DMS 273 (cell line): ENCODE data around the gene GGA2.
"Not testable (repeated sequence)": the region's sequence is repeated elsewhere in the genome, so short reads cannot be mapped to it uniquely, and the experiment has no call there.

Source experiments
- DNase-seq: peaks from one replicate; lab custom pipeline; 2025; ENCODE audit not compliant: unreplicated experiment; lab: John Stamatoyannopoulos, UW

Gene GGA2

GRCh38 chr16:23523876-23524385, 13.6 kb upstream of the GGA2 start:
- DNase-seq = no peak

GRCh38 chr16:23523321-23523720, 13.0 kb upstream of the GGA2 start:
- no peak for DNase-seq

- DNase-seq = no peak
Observed at GRCh38 chr16:23521965-23522364, 11.7 kb upstream of the GGA2 start.

- no peak for DNase-seq
Observed at GRCh38 chr16:23521037-23521743, 10.9 kb upstream of the GGA2 start.

DNA sequence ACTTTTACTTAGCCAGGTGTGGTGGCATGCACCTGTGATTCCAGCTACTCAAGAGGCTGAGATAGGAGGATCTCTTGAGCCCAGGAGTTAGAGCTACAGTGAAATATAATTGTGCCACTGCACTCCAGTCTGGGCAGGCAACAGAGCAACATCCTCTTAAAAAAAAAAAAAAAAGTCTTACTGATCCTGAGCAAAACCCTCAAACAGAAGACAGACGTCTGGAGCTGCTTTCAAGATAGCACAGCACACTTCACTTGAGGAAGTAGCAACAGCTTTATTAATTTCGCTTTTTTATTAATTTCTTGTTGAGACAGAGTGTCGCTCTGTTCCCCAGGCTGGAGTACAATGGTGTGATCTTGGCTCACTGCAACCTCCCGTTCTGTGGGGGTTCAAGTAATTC, 10.2 kb upstream of the GGA2 start:
- no peak for DNase-seq

DNA sequence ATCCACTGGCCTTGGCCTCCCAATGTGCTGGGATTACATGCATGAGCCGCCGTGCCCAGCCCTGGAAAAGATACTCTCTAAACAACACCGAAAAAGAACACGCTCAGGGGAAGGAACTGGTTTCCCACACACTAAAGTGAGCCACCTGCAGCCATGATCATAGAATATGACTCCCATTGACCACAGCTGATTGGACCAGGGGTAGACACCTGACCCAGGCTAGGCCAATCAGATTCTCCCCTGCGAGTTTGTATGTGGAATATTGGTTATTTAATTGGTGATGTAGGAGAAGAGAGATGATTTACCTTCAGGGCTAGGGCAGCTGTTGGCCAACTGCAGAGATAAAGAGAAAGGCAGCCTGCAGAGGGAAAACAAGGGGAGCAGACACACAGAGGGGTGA, 9.0 kb upstream of the GGA2 start:
- DNase-seq = peak; percentile 32

DNA sequence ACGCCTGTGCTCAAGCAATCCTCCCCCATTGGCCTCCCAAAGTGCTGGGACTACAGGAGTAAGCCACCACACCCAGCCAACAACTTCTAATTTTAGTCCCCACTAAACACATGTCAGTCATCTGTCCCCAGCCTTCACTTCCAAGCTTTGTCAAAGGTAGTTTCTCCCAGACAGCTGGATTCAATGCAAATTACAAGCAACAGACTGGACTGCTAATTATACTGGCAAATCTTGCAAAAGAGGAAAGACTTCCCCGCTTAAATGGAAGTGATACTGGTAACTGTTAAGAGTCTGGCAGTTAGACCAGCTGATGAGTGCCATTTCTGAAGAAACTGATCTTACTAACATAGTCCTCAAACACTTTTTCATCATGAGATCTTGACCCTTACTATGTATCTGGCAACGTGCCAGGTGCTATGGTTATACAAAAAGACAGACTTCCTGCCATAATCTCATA, 8.2 kb upstream of the GGA2 start:
- DNase-seq = peak; percentile 73

DNA sequence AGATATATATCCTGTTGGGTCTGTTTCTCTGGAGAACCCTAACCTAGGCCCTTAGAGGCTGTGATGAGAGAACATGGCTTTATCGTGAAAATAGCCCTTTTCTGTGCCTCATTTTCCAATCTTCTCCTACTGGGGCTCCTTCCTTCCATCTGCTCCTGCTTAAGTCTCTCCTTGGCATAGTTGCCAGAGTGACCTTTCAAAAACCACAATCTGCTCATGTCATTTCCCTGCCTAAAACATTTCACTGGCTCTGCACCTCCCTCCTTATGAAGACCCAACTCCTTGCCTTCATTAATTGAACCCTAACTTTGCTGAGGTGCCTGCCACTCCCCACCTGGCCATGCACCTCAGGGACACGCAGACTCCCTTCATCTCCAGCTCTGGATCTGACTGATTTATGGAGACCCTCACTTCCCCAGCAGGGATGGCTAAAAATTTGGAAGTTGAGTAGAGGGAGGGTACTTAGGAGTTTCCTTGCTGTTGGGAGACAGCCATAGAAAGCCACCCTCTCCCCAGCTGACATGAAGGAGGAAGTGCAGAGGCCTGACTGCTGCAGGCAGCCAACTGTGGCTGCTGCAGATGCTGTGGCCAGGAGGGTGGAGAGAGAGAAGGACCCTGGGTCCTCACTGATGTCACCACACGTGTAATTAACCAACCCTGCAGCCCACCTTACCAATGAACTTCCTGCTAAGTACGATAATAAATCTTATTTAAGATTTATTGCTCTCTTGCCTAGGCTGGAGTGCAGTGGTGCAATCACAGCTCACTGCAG, 6.3 kb upstream of the GGA2 start:
- DNase-seq = no peak

GRCh38 chr16:23515881-23516280, 5.6 kb upstream of the GGA2 start:
- no peak for DNase-seq

GRCh38 chr16:23514381-23515152, 4.3 kb upstream of the GGA2 start:
- no peak for DNase-seq

DNA sequence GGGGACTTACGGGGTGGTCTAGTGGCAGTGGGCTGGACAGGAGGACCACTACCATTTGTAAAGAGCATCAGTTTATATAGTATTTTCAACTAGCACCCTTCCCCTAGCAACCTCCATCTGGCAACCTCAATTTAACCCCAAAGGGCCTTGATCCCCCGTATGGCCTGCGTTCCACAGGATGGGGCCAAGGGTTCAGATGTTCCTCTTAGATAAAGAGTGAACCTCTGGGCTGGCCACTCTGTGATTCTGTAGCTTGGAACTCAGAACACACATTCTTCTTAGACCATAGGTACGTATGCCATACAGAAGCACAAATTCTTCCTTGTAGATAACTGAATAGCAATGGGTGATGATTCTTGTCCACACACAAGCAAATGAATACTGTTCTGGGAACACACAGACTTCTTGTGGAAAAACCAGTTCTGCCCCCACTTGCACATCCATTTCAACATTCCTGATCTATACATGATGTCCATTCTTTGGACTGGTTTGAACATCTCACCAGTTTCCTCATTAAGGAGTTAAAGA, 1.9 kb upstream of the GGA2 start:
- DNase-seq = no peak

DNA sequence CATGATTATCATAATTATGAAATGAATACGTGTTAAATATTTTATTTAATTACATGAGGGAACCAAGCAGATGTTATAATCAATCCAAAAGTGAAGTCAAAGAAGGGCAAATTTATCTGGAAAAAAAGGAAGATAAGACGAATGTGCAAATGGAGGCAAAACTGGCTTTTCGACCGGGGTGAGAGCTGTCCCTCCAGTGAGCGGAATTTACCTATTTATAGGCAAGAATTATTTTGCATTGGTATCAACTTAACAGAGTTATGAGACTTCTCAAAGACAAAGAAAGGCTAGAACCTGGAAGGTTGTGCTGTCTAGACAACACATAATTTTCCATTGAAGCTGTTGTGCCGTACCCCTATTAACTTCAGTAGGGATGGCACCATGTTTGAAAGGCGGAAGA, 1.4 kb upstream of the GGA2 start:
- DNase-seq = no peak

- not testable (repeated sequence) for DNase-seq
Observed at GRCh38 chr16:23510915-23511270, 599 bp upstream of the GGA2 start.

DNA sequence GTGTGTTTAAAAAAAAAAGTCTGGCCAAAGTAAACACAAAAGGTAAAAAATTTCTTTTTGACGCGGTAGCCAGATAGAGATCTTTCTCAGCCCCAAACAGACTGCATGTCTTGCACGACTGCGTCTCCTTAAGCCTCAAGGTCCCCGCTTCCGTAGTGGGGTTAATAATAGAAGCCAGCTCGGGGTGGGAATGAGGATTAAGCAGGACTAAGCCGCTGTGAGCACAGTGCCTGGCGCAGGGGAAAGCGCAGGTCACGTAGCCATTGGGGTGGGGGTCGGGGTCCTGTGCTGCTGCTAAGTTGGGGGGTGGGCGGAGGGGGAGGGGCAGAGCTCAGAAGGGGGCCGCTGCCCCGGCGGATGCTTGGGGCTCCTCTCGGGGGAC, 521 bp downstream of the GGA2 start:
- peak; percentile 52 for DNase-seq

- DNase-seq = no peak
Observed at GRCh38 chr16:23509441-23509754, 896 bp downstream of the GGA2 start.

DNA sequence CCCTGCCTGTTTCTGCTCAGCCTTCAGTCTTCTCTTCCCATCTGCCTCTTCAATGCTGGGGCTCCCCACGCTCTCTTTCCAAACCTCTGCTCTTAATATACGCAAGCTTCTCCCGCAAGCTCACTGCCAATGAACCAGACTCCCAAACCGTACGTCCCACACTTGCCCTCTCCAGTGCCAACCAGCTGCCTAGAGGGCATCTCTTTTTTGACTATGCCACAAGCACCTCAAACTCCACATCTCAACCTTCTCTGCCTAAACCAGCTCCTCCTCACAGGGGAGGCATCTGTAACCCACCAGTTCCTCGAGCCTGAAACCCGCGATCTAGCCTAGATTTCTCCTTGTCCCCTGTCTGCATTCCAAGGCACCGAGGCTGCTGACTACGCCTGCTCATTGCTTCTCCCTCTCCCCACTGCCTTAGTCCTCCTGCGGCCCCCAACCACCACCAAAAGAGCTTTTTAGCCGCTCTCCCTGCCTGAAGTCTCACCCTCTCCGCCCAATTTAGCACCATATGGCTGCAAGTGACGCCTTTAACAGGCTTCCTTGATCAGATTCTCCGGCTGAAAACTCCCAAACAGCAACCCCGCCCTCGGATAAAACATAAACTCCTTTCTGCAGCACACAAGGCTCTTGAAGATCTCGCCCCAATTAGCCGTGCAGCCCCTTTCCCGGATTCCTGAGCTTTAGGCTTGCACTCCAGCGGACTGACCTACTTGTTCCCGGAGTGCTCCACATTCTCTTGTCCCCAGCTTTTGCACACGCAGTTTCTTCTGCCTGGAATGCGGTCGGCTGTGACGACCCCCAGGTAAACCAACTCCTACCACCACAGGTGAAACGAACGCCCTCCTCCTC, 1.5 kb downstream of the GGA2 start:
- peak; percentile 76 for DNase-seq

DNA sequence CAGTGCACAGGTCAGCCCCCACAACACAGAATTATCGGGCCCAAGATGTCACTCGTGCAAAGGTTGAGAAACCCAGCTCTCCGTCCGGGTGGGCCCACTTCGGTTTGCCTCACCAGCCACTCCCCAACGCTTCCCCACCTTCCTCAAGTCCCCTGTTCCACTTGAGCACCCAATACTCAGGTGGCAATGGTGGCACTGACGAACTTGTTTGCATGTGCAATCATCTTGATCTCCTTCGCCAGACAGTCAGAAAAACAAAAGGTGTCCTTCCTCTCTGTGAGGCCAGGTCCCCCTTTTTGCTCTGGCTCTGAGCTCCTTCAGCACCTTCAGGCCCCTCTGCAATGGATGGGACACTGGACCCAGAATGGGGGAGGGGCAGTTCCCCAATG, 3.7 kb downstream of the GGA2 start:
- no peak for DNase-seq

DNA sequence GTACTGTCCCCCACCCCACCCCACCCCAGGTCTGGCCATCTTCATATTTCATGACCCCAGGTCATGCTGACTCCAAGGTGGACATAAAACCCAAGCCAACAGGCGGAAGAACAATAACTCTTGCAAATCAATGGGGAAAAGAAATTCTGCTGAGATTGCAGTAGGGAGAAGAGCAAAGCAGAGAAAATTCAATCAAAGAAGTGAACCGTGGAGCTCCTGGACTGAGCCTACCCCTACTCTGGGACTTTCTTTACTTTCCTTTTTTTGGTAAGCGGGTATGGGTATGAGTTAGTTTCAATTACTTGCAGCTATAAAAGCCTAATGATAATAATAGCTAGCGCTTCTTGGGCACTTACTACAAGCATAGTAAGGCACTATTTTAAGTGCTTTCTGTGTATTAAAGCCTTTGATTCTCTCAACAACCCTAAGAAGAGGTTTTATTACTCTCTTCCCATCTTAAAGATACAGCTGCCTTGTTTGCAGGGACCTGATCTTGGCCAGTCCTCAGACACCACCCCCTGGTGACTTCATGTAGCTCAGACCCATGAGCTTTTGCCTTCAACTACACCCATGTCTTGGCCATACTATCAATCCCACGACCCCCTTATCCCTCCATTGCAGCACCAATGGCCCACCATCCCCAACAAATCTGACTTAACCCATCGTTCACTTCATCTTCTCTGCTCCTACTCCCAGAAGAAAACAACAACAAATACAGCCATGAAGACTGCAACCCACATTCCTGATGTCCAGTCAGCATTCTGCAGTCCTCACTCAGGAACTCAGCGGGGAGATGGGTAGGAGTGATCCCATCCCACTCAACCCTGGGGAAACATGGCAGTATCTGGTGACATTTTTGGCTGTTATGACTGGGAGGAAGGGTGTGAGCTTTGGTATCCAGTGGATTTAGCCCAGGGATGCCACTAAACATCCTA, 4.4 kb downstream of the GGA2 start:
- DNase-seq = no peak

DNA sequence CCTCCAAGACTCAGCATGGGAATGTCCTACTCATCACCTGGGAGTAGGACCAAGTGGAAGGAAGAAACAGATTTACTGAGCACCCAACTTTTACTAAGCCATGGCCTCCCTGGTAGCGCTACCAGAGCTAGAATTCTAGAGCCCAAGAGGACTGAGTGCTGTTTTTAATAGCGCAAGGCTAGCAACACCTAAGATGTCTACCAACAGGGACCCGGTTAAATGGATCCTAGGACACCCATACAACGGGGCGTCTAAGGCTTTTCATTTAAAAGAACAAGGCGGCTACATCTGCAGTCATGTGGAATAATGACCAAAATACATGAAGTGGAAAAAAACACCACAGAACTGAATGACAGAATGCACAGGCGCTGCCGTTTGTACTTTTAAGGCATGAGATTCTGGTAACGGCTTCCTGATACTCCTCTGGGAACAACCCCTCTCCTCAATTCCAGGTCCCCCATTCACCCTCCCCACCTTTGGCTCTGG, 5.1 kb downstream of the GGA2 start:
- peak; percentile 23 for DNase-seq
